HG02943 (cell line): ENCODE measurements around the gene KIF5A.

Experiments
- ATAC-seq: cut with Tn5 transposase; IDR thresholded peaks from one replicate; pipeline ENCODE4 v1.9.1; 2021; ENCODE audit warnings: mild to moderate bottlenecking, low read depth, moderate library complexity; ENCODE audit not compliant: unreplicated experiment

The KIF5A gene

GRCh38 chr12:57603815-57604453 lies 54.1 kb downstream of the KIF5A start:
- ATAC-seq, result no peak

DNA sequence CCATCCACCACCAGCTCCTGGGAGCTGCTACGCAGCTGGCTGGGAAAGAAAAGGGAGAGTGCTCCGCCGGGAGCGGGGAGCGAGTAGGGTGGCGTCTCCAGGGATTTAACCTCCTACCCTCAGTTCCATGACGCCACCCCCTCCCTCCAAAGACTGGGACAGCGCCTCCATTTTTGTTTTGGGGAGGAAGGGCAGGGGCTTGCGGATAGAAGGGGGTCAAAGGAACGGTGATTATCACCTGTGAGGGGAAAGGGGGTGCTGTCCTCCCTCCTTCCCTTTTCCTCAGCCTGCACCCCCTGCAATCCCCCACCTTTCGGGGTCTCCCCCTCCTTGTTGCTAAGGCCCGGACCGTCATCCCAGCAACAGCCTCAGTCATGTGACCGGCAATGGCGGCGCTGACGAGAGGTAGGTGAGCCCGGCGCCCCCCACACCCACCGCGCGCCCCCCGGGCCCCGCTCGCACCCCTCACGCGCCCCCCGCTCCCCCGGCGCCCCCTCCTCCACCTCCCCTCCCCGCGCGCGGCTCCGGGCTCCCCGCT lies 54.7 kb downstream of the KIF5A start, which contains the start of gene DTX3:
Gene DTX3, plus strand, starts transcription at position 371 of the 538 bp plus-strand sequence. CDS start 1,694 bp downstream, outside the sequence.
- no peak for ATAC-seq

DNA sequence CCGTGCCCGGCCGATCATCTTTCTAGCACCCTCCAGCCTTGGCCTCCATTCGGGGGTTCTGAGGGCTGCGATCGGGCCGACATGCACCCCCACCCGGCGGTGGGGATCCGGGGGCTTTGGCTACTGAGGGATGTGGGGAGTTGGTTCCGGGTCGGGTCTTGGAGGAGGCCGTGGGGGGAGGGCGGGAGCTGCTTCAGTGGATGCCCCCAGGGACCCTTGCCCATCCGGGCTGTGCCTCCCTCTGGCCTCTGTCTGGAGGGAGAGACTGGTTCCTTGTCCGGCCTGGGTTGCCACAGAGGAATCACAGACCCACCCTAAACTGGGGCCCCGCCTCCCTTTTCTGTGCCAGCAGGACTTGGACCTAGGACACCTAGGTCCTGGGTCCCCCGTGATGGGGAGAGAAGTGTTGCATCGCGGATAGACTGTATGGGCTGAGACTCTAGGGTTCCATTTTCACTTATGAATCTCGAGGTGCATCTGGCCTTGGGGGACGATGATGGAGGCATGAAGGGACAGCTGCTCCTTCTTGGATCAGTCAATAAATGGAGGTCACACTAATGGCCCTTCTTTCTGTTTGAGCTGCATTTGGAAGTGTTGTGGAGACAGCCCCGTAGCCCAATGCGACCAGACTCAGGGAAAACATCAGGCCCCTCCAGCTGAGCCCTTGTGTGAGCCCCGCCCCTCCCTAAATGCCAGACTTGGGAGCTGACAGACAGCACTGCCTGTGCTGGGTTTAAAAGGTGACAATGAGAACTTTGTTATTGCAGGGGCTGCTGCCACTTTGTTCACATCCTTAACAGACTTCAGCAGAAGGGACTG lies 55.4 kb downstream of the KIF5A start:
- no peak for ATAC-seq

GRCh38 chr12:57605811-57606311 lies 56.0 kb downstream of the KIF5A start:
- no peak for ATAC-seq

DNA sequence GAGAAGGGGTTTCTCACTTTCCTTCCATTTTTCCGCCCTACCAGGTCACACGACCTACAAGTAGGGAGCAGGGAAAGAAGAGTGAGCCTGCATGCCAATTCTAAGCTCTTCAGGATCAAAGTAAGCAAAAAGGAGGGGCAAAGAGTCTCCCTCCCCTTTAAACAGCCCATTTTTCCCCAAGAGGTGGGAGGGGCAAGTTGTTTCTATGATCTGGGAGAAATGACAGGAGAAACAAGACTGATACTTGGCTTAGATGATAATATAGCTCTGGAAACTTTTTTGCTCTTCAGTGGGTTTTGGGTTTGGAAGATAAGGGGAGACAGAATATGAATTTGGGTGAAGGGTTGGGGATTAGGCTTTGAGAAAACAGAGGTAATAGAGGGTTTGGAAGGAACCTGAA lies 56.6 kb downstream of the KIF5A start:
- ATAC-seq, result no peak

GRCh38 chr12:57606821-57607220 lies 57.0 kb downstream of the KIF5A start:
- ATAC-seq, result no peak

DNA sequence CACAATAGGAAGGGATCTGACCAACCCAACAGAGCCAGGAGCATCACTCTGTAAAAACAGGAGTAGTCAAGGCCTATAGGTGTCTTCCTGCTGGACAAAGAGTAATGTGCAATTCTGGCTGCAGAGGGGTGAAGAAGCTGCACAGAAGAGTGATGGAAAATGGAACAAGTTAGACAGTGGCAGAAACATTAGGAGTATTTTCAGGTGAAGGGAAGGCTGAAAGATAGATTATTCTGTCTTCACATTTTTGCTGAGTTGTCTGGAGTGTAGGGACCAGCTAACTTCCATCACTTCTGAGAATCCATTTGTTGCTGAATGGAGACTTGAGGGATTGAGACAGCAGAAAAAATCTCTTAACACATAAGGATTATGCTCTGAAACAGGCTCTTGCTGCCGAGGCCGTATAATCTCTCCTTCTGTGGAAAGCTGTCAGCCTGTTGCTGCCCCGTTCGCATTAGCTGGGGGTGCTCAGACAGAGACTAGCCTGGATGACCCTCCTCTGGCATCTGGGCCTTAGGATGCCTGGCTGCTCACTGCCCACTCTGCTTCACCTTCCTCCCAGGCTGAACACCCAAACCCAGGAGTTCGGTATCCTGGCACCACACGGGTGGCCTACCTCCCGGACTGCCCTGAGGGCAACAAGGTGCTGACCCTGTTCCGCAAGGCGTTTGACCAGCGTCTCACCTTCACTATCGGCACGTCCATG lies 58.3 kb downstream of the KIF5A start:
- no peak for ATAC-seq

- ATAC-seq, result no peak
Observed at GRCh38 chr12:57609101-57609780, 59.4 kb downstream of the KIF5A start.

GRCh38 chr12:57609781-57610553 lies 60.1 kb downstream of the KIF5A start:
- no peak for ATAC-seq

DNA sequence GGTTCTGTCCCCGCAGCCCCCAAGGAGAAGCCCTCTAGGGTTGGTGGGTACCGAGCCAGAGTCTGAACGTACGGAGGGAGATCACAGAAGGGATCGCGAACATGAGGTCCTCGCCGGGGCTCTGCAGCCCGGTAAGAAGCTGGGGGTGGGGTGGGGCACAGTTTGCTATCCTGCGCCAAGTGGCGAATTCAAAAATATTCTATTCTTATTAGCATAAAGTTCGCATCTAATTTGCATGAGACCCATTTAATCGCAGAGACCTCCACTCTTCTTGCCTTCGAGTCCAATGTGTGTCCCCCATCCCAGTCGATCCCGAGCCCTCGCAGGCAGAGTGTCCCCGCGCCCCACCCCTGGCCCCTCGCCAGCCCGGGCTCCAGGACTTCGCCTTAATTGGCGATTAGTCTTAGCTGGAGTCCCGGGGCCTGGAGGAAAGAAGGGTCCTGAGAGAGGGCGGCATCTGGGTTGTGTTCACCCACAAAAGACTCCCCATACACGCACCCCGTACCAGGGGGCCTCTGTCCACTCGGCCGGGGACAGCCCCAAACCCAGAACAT lies 60.8 kb downstream of the KIF5A start:
- ATAC-seq, result no peak

DNA sequence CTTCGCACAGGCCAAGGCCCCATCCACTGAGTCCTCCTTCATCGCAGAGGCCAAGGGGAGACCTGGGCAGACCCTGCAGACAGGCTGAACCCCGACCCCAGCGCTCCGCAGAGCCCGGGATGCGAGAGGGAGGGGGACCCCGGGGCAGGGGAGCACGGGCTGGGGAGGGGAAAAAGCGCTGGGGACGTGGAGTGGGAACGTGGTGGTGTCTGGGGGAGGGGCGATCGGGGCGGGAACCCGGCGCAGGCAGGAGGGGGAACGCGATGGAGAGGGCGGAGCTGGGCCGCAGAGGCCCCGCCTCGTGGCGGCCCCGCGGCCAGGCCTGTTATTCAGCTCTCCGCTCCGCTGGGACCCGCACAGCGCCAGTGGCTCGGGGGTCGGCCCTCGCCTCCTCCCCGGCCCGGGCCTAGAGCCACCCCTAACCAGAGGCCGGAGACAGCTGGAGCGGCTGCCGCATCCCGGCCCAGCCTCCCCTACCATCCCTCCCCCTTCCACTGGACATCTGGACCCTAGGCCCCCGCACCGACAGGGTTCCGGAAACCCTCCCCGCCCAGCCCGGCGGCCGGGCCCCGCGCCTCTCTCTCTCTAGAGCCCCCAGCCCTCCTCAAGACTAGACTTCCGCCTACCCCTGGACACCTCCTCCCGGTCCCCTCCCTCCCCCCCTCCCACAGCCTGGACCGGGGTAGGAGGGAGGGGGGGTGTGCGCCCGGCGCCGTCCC lies 61.4 kb downstream of the KIF5A start, which contains the start of gene ARHGEF25:
Gene ARHGEF25, plus strand, starts transcription at position 328 of the 719 bp plus-strand sequence. CDS start 460 bp downstream, outside the sequence.
- no peak for ATAC-seq

DNA sequence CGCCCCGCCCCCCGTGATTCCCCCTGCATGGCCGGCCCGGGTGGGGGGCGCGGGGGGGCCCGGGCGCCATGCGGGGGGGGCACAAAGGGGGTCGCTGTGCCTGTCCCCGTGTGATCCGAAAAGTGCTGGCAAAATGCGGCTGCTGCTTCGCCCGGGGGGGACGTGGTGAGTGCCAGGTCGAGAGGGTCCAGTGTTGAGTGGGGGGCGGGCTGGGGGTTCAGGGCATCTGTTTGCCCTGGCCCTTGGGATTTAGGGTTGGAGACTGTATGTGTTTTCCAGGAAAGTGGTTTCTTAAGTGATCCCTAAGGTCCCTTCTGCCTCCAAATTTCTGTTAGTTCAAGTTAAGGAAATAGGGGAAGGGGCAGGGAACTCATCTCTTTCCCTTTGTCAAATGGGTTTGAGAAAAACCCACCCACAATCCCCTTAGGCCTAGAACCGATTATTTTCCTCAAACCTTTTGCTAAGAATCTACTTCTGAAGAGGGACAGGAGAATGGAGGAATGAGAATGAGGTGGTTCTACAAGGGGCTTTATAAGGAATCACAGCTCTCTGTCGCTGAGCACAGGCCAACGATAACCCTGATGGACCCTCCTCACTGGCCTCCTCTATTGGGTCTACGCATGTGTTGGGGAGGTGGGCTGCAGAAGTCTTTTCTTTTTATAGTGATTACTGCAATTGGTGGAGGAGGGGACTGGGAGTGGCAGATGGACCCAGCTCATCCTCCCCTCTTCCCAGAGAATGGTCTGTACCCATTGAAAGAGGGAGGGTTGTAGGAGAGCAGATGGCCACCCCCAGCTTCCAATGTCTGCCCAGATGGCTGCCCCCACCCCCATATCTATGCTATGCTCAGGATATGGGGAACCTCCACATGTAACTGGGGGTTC lies 62.2 kb downstream of the KIF5A start:
- no peak for ATAC-seq

GRCh38 chr12:57612711-57613426 lies 63.0 kb downstream of the KIF5A start:
- ATAC-seq, result no peak

DNA sequence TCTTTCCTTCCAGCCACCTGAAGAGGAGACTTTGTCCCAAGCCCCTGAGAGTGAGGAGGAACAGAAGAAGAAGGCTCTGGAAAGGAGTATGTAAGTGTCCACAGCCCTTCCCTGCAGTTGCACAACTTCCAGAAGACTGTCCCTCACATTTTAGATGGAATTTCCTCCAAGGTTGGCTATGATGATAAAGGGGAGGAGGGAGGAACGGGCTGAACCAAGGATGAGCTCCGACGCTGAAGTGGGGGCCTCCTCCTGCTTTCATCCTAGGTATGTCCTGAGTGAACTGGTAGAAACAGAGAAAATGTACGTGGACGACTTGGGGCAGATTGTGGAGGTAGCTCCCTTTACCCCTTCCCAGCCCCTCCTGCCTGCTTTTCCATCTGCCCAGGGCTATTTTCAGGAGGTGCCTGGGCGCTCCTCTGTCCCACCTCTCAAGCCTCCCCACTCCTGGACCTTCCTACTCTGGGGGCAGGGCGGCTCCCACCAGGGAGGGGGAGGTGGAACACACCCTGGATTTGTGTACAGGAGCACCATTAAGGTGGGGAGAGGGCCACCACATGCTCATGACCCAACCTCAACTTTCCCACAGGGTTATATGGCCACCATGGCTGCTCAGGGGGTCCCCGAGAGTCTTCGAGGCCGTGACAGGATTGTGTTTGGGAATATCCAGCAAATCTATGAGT lies 63.7 kb downstream of the KIF5A start:
- no peak for ATAC-seq

GRCh38 chr12:57614178-57614947 lies 64.5 kb downstream of the KIF5A start:
- ATAC-seq, result peak; percentile 46
